ENCODE results near the gene STYXL2. TPM values are rescaled to one million over a fixed set of nuclear protein-coding genes. Genes with fewer than 3 reads are reported as not detected.

Gene STYXL2
- total RNA-seq, 2 experiments from 2014 or later, result not detected

GRCh38 chr1:167066333-167067122 is 27.3 kb upstream of the STYXL2 start:
- POLR2A ChIA-PET, result interaction anchor here (0.6 to 1.0 kb wide), 3 partner anchors 152 to 480 kb away, joined by 3 to 4 read pairs (median 3); partner anchors contain the start of gene POU2F1

GRCh38 chr1:167067904-167068303 is 26.0 kb upstream of the STYXL2 start:
- no peak overlapping the region for H3K4me3 ChIP-seq (ENCODE audit: low read depth, low read length, poor library complexity, severe bottlenecking)
- H3K27ac ChIP-seq (ENCODE audit: low read depth, low read length, poor library complexity, severe bottlenecking), result no peak overlapping the region
- H3K36me3 ChIP-seq (ENCODE audit: insufficient read depth, low read length), result no peaks in the 10 kb centered on the region
- no TSS peak for BruUV-seq (replicated peaks)
- no peak overlapping the region for H3K4me2 ChIP-seq (ENCODE audit: low read length)
- no peaks in the 10 kb centered on the region for H4K20me1 ChIP-seq (ENCODE audit: insufficient read depth, low read length)
- H3K9me2 ChIP-seq (ENCODE audit: insufficient read depth, low read length), result no peaks in the 10 kb centered on the region
- no peaks in the 10 kb centered on the region for H3K9me3 ChIP-seq (ENCODE audit: low read length)
- no peaks in the 10 kb centered on the region for H3K79me2 ChIP-seq (ENCODE audit: insufficient read depth, low read depth, low read length)
- no peak for DNase-seq (ENCODE audit: low spot score)
- ChIA-PET POLR2A (no interaction called here), CTCF (ENCODE audit: unreplicated experiment) (no interaction called here)
- H3K4me1 ChIP-seq (ENCODE audit: insufficient read depth, low read length, poor library complexity, severe bottlenecking), result no peaks in the 10 kb centered on the region
- intact Hi-C loops (cut with micrococcal nuclease; ENCODE audit: unreplicated experiment), result loop anchor here (2.0 kb wide), 1 partner anchor 465 kb away; no protein-coding TSS in a partner anchor
- TF ChIP-seq CTCF (conservative IDR thresholded peaks at IDR 0.05; ENCODE audit: low read length) (no peak), EZH2phosphoT487 (IDR thresholded peaks at IDR 0.05; ENCODE audit: borderline replicate concordance, low read depth, low read length) (no peak)
- no peak overlapping the region for H2AFZ ChIP-seq (ENCODE audit: low read length)

More at GRCh38 chr1:167066333-167067122, 27.3 kb upstream of the STYXL2 start:
- H3K9me3 ChIP-seq (ENCODE audit: low read length), result no peaks in the 10 kb centered on the region
- CTCF ChIA-PET (ENCODE audit: unreplicated experiment), result interaction anchor here (1.0 kb wide), 1 partner anchor 157 kb away, joined by 3 read pairs; no protein-coding TSS in a partner anchor
- H3K4me1 ChIP-seq (ENCODE audit: insufficient read depth, low read length, poor library complexity, severe bottlenecking), result no peaks in the 10 kb centered on the region
- H3K4me2 ChIP-seq (ENCODE audit: low read length), result peak overlapping the region; percentile 66
- H4K20me1 ChIP-seq (ENCODE audit: insufficient read depth, low read length), result no peaks in the 10 kb centered on the region
- intact Hi-C loops (cut with micrococcal nuclease; ENCODE audit: unreplicated experiment), result loop anchor here (1.0 to 2.0 kb wide), 4 partner anchors 154 to 466 kb away; partner anchors contain the start of gene POU2F1
- H2AFZ ChIP-seq (ENCODE audit: low read length), result peak overlapping the region; percentile 26
- no peak overlapping the region for H3K27ac ChIP-seq (ENCODE audit: low read depth, low read length, poor library complexity, severe bottlenecking)
- no TSS peak for BruUV-seq (replicated peaks)
- H3K9me2 ChIP-seq (ENCODE audit: insufficient read depth, low read length), result no peaks in the 10 kb centered on the region
- TF ChIP-seq CTCF (conservative IDR thresholded peaks at IDR 0.05; ENCODE audit: low read length) (peak; percentile 96), EZH2phosphoT487 (IDR thresholded peaks at IDR 0.05; ENCODE audit: borderline replicate concordance, low read depth, low read length) (no peak)
- DNase-seq (ENCODE audit: low spot score), result peak; percentile 73
- H3K4me3 ChIP-seq (ENCODE audit: low read depth, low read length, poor library complexity, severe bottlenecking), result peak overlapping the region; percentile 44
- no peaks in the 10 kb centered on the region for H3K79me2 ChIP-seq (ENCODE audit: insufficient read depth, low read depth, low read length)
- no peaks in the 10 kb centered on the region for H3K36me3 ChIP-seq (ENCODE audit: insufficient read depth, low read length)

- Histone ChIP-seq H3K27ac (ENCODE audit: low read depth, low read length, poor library complexity, severe bottlenecking) (no peak overlapping the region), H2AFZ (ENCODE audit: low read length) (no peak overlapping the region), H3K9me2 (ENCODE audit: insufficient read depth, low read length) (no peaks in the 10 kb centered on the region), H3K9me3 (ENCODE audit: low read length) (no peaks in the 10 kb centered on the region), H3K36me3 (ENCODE audit: insufficient read depth, low read length) (no peaks in the 10 kb centered on the region), H3K79me2 (ENCODE audit: insufficient read depth, low read depth, low read length) (no peaks in the 10 kb centered on the region), H3K4me1 (ENCODE audit: insufficient read depth, low read length, poor library complexity, severe bottlenecking) (no peaks in the 10 kb centered on the region), H3K4me3 (ENCODE audit: low read depth, low read length, poor library complexity, severe bottlenecking) (no peak overlapping the region), H4K20me1 (ENCODE audit: insufficient read depth, low read length) (no peaks in the 10 kb centered on the region), H3K4me2 (ENCODE audit: low read length) (no peak overlapping the region)
- no TSS peak for BruUV-seq (replicated peaks)
- CTCF ChIA-PET (ENCODE audit: unreplicated experiment), result no interaction called here
- TF ChIP-seq EZH2phosphoT487 (IDR thresholded peaks at IDR 0.05; ENCODE audit: borderline replicate concordance, low read depth, low read length) (no peak), CTCF (conservative IDR thresholded peaks at IDR 0.05; ENCODE audit: low read length) (no peak)
- POLR2A ChIA-PET, result no interaction called here
- DNase-seq (ENCODE audit: low spot score), result no peak
- intact Hi-C loops (cut with micrococcal nuclease; ENCODE audit: unreplicated experiment), result no loop called here
These were observed 25.1 kb upstream of the STYXL2 start for GRCh38 chr1:167068761-167069160.
